Activated B cell treated with CpG ODN at 0.5 μM for 24 hours (primary cell): Measurements from ENCODE around the gene PIEZO2. TPM values are rescaled to one million over a fixed set of nuclear protein-coding genes. Genes with fewer than 3 reads are reported as not detected.

Source experiments
- ATAC-seq: fragments of 200-7000 bp; cut with Tn5 transposase; one replicate; pipeline ENCODE4 v1.10.0; 2021; ENCODE audit warnings: low read depth, mild to moderate bottlenecking, moderate library complexity
- CTCF ChIA-PET: fragments of 350-600 bp; sonication (Branson Sonifier 250); formaldehyde crosslinking; loops from one replicate; lab custom pipeline; 2021; ENCODE audit warnings: antibody characterized with exemption; lab: Charles Lee
- POLR2A ChIA-PET: fragments of 350-600 bp; sonication (Branson Sonifier 250); formaldehyde crosslinking; loops from one replicate; lab custom pipeline; 2021; ENCODE audit warnings: antibody characterized with exemption; lab: Charles Lee
- DNase-seq: peaks from one replicate; pipeline ENCODE4 v3.0.0; 2022
- H3K27ac Mint-ChIP-seq: one replicate; pipeline ENCODE4 v1.8.0; 2020; ENCODE audit warnings: mixed read lengths
- H3K27me3 Mint-ChIP-seq: one replicate; pipeline ENCODE4 v1.8.0; 2021; ENCODE audit warnings: mixed read lengths
- H3K36me3 Mint-ChIP-seq: one replicate; pipeline ENCODE4 v1.8.0; 2021; ENCODE audit warnings: low read depth, mixed read lengths
- H3K4me1 Mint-ChIP-seq: one replicate; pipeline ENCODE4 v1.8.0; 2021; ENCODE audit warnings: mixed read lengths
- H3K4me3 Mint-ChIP-seq: one replicate; pipeline ENCODE4 v1.8.0; 2020; ENCODE audit warnings: mild to moderate bottlenecking, mixed read lengths
- H3K9me3 Mint-ChIP-seq: one replicate; pipeline ENCODE4 v1.8.0; 2020; ENCODE audit warnings: mixed read lengths
- CTCF ChIP-seq: fragments of 200-600 bp; IDR thresholded peaks from one replicate; pipeline ENCODE4 v1.8.0; 2022; ENCODE audit warnings: antibody characterized with exemption, mild to moderate bottlenecking
- intact Hi-C: fragments of 100-400 bp; cut with micrococcal nuclease; formaldehyde crosslinking; loops from one replicate; pipeline ENCODE4 v1.15.1; 2024
- total RNA-seq: library from RNA; stranded (reverse); gene quantifications from 2 replicates; pipeline ENCODE4 v1.2.3, GENCODE V29; 2022

Gene PIEZO2
- total RNA-seq, 1 donor from 2014 or later: not detected

- Mint-ChIP-seq H3K9me3 (no peaks in the 10 kb centered on the region), H3K4me1 (no peaks in the 10 kb centered on the region), H3K4me3 (no peak overlapping the region), H3K36me3 (no peaks in the 10 kb centered on the region), H3K27ac (no peak overlapping the region), H3K27me3 (peaks cover 2% of the 10 kb centered on the region)
- ChIA-PET CTCF (interaction anchor here (1.3 kb wide), 1 partner anchor 122 kb away, joined by 4 read pairs; no protein-coding TSS in a partner anchor), POLR2A (no interaction called here)
- intact Hi-C loops: loop anchor here (1.0 kb wide), 1 partner anchor 122 kb away; no protein-coding TSS in a partner anchor
- ATAC-seq (no peak), DNase-seq (no peak)
- TF ChIP-seq CTCF: no peak
Observed at GRCh38 chr18:10682368-10682714, 467.0 kb downstream of the PIEZO2 start.

- ChIA-PET CTCF (interaction anchor here (1.3 kb wide), 1 partner anchor 122 kb away, joined by 4 read pairs; no protein-coding TSS in a partner anchor), POLR2A (no interaction called here)
- H3K4me3 Mint-ChIP-seq: no peak overlapping the region
- H3K27me3 Mint-ChIP-seq: peaks cover 2% of the 10 kb centered on the region
- ATAC-seq: no peak
- intact Hi-C loops: loop anchor here (1.0 kb wide), 1 partner anchor 121 kb away; no protein-coding TSS in a partner anchor
- H3K27ac Mint-ChIP-seq: no peak overlapping the region
- no peaks in the 10 kb centered on the region for H3K36me3 Mint-ChIP-seq
- no peak for DNase-seq
- H3K4me1 Mint-ChIP-seq: no peaks in the 10 kb centered on the region
- no peak for TF ChIP-seq CTCF
- H3K9me3 Mint-ChIP-seq: no peaks in the 10 kb centered on the region
Observed at GRCh38 chr18:10681581-10682367, 467.6 kb downstream of the PIEZO2 start.

- ATAC-seq: no peak
- no peaks in the 10 kb centered on the region for H3K4me1 Mint-ChIP-seq
- intact Hi-C loops: no loop called here
- no peak overlapping the region for H3K4me3 Mint-ChIP-seq
- peaks cover 2% of the 10 kb centered on the region for H3K9me3 Mint-ChIP-seq
- H3K27me3 Mint-ChIP-seq: peaks cover 2% of the 10 kb centered on the region
- no peaks in the 10 kb centered on the region for H3K36me3 Mint-ChIP-seq
- no peak for DNase-seq
- ChIA-PET CTCF (no interaction called here), POLR2A (no interaction called here)
- no peak for TF ChIP-seq CTCF
- H3K27ac Mint-ChIP-seq: no peak overlapping the region
Observed at GRCh38 chr18:10680271-10680596, 469.1 kb downstream of the PIEZO2 start.

GRCh38 chr18:10679557-10680270, 469.7 kb downstream of the PIEZO2 start:
- Mint-ChIP-seq H3K9me3 (peaks cover 2% of the 10 kb centered on the region), H3K4me3 (no peak overlapping the region), H3K27me3 (peaks cover 2% of the 10 kb centered on the region), H3K27ac (no peak overlapping the region), H3K4me1 (no peaks in the 10 kb centered on the region), H3K36me3 (no peaks in the 10 kb centered on the region)
- TF ChIP-seq CTCF: no peak
- no peak for DNase-seq
- no peak for ATAC-seq
- CTCF ChIA-PET: no interaction called here
- POLR2A ChIA-PET: no interaction called here
- intact Hi-C loops: no loop called here

GRCh38 chr18:10671441-10671840, 477.9 kb downstream of the PIEZO2 start:
- ATAC-seq: no peak

More at GRCh38 chr18:10671441-10671840, 477.9 kb downstream of the PIEZO2 start:
- no peak for TF ChIP-seq CTCF
- Mint-ChIP-seq H3K27ac (no peak overlapping the region), H3K9me3 (peaks cover 1% of the 10 kb centered on the region), H3K4me3 (no peak overlapping the region), H3K27me3 (no peaks in the 10 kb centered on the region), H3K4me1 (no peaks in the 10 kb centered on the region), H3K36me3 (no peaks in the 10 kb centered on the region)
- no peak for DNase-seq
- POLR2A ChIA-PET: no interaction called here
- CTCF ChIA-PET: interaction anchor here (1.0 kb wide), 1 partner anchor 15 kb away, joined by 3 read pairs; no protein-coding TSS in a partner anchor
- intact Hi-C loops: no loop called here
